ENCODE data around the gene ARSG.

The ARSG gene

DNA sequence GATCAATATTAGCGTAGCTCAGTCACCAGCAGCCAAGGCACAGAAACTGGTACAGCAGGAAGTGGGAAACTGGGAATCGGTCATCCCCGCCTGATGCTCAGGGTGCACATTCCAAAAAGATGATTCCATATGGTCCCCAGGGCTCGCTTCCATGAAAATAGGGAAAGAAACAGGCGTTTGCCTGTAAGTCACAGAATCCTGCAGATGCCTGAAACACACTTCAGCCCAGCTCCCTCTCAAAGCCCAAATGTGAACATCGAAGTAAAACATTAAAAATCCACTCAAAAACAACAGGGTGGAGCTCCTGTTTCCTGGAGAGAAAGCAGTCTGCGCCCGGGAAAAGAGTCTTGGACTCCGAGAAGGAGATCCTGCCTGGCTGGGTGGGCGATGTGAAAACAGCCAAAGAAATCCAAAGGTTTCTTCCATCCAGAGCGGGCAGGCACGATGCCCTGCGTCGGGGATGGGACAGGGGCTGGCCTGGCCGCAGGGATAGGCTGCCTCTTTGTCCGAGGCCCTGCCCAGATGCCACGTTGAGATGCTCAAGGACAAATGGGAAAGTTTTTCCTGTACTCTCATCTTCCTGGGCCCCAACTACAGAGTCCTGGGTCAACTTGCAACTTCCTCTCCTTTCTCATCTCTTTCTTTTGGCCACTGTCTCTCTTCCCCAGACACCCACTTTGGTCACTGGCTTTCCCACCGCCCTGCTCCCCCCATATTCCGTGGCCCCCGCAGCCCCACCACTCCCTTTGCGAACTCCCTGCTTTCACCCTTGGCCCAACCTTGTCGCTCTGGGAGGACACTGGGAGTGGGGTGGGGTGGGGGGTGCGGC is 165.3 kb downstream of the ARSG start:
- DNase-seq (ENCODE audit: insufficient read length) = no peak
- TF ChIP-seq TAF1 (IDR thresholded peaks at IDR 0.05; ENCODE audit: borderline replicate concordance, low read depth, low read length) (no peak), POLR2AphosphoS5 (IDR thresholded peaks at IDR 0.05; ENCODE audit: low read depth, low read length) (no peak), POLR2A (IDR thresholded peaks at IDR 0.05; ENCODE audit: low read depth, low read length) (no peak)
- FAIRE-seq = no peak

DNA sequence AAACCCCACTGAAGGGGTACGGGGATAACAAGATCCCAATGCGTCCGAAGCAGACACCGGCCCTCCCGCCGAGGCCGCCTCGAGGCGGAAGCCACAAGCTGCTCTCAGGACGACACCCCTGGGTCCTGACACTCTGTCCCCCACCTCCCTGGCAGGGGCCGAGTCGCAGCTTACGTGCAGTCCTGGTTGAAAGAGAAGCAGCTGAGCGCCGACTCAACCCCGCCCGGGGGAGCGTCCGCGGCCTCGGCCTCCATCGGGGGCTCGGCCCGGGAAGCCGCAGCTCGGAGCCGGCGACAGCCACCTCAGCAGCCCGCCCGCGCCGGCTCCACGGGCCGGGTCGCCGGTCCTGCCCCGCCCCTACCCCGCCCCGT is 165.9 kb downstream of the ARSG start, which contains the start of gene WIPI1:
WIPI1 (minus strand) TSS at position 329 of the 371 bp plus-strand sequence; CDS start at position 254, 75 bp downstream.
- DNase-seq (ENCODE audit: insufficient read length) = no peak
- TF ChIP-seq TAF1 (IDR thresholded peaks at IDR 0.05; ENCODE audit: borderline replicate concordance, low read depth, low read length) (no peak), POLR2AphosphoS5 (IDR thresholded peaks at IDR 0.05; ENCODE audit: low read depth, low read length) (no peak), POLR2A (IDR thresholded peaks at IDR 0.05; ENCODE audit: low read depth, low read length) (no peak; the same call in 1 of the 2 replicates)
- FAIRE-seq = peak; percentile 70

DNA sequence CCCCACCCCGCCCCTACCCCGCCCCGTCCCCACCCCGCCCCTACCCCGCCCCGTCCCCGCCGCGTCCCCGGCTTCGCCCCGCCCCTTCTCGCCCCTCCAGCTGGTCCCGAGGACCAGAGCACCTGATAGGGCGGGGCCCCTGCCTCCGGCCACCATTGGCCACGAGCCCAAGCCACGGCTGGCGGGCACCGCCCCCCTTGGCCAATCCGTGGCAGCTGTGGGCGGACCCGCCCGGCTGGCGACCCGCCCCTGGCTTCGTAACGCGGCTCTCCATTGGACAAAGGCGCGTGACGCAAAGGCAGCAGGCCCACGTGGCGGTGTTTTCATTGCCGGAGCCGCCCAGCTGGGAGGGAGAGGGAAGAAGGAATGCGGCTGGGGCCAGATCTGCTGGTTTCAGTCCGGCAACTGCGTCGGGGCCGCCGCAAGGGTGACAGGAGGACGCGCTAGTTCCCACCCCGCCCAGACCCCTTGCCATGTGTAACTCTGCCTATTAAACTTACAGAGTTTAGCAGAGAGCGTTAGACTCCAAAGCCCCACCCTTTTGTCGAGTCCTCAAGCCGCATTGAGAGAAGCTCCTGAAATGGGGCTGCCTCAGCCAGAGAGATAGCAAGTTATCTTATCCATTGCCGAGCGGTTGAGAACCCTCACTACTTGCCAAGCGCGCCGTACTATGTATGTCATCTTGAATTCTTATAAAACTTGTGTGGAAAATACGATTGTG is 166.4 kb downstream of the ARSG start:
- DNase-seq (ENCODE audit: insufficient read length) (peak; percentile 88), FAIRE-seq (peak; percentile 85)
- TF ChIP-seq POLR2A (IDR thresholded peaks at IDR 0.05; ENCODE audit: low read depth, low read length) = peak; percentile 33; the same call in 1 of the 2 replicates
- TF ChIP-seq TAF1 (IDR thresholded peaks at IDR 0.05; ENCODE audit: borderline replicate concordance, low read depth, low read length) = no peak

DNA sequence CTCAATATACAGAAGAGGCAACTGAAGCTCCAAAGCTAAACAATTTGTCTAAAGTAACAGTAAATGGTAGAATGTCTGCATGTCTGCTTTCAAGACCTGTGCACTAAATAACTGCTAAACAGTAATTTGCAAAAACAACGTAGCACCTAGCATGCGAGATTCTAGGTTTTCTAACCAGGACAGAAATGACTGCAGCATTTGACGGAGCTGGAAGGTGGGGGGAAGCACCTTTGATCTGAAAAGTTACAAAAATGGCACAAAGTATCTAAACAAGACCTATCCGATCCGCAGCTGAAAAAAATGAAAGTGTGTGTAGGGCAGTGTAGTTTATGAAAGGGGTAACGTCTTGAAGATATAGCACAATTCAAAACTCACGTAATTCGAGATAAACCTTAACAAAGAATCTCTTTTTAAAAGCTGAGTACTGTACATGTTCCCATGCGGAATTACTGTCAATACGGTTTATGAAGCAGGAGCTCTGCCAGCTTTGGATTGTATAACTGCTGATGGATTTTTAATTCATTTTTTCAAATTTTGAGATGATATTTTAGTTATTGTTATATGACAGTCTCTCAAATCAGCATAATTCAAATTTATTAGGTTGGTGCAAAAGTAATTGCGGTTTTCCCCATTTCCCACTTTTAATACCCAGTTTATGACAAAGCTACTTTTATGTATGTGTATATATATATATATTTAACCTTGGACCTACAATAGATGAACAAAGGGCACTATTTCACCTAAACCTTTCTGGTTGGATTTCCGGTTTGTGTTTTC is 167.2 kb downstream of the ARSG start:
- DNase-seq (ENCODE audit: insufficient read length) (no peak), FAIRE-seq (peak; percentile 91)
- TF ChIP-seq TAF1 (IDR thresholded peaks at IDR 0.05; ENCODE audit: borderline replicate concordance, low read depth, low read length) = no peak
- no peak for TF ChIP-seq POLR2A (IDR thresholded peaks at IDR 0.05; ENCODE audit: low read depth, low read length)
- TF ChIP-seq POLR2AphosphoS5 (IDR thresholded peaks at IDR 0.05; ENCODE audit: low read depth, low read length) = no peak

DNA sequence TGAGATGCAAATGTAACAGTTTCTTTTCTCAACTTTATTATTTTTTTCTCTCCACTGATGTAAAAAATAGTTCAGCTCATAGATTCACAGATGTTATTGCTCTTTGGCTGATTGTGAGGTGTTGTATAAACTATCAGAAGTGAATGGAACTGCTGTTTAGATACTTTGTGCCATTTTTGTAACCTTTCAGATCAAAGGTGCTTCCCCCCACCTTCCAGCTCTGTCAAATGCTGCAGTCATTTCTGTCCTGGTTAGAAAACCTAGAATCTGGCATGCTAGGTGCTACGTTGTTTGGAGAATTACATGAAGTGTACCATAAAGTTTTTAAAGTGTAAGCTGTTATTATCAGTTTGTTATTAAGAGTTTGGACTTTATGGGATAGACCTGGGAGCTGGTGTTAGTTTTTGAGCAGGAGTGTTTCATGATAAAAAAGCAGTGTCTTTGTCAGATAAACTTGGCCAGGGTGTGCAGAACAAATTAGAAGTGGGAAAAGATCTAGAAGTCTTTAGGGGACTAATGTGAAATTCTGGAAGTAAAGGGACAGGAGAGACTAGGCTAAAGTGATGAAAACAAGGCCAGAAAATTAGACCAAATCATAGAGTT is 167.8 kb downstream of the ARSG start:
- TF ChIP-seq TAF1 (IDR thresholded peaks at IDR 0.05; ENCODE audit: borderline replicate concordance, low read depth, low read length) (no peak), POLR2AphosphoS5 (IDR thresholded peaks at IDR 0.05; ENCODE audit: low read depth, low read length) (no peak)
- no peak for DNase-seq (ENCODE audit: insufficient read length)
- peak; percentile 61 for FAIRE-seq

DNA sequence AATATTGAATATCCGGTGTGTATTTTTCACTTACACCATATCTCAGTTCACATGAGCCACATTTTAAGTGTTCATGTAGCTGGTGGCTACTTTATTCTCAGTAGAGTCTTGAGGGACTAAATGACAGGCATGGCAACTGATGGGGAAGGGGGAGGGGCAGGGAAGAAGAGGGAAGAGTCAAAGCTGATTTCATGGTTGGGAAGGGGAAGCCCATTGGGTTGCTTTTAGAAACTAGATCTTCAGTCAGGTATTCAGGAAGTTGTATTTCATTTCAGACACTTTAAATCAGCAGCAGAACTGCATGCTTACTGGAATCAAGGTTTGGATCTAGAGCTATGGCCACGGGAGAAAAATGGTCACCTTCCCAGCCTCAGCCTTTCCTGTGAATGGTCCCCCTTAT is 168.9 kb downstream of the ARSG start:
- no peak for FAIRE-seq
- no peak for TF ChIP-seq TAF1 (IDR thresholded peaks at IDR 0.05; ENCODE audit: borderline replicate concordance, low read depth, low read length)
- no peak for DNase-seq (ENCODE audit: insufficient read length)

DNA sequence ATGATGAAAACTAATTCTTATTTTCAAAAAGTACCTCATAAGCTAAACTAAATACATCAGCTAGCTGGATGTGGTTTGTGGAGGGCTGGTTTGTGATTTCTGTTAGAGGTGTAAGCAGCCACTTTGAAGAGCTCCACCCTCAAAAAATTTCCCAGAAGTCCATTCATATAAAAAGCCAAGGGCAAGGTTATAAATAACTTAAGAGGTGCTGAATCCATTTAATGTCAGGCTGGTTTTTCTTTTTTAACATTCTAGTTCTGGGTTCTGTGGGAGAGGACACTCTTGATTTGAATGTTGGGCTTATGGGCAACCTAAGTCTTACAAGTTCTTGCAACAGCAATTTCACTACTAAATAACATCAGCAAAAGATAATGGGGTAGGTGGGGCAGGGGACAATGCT is 169.4 kb downstream of the ARSG start:
- TF ChIP-seq TAF1 (IDR thresholded peaks at IDR 0.05; ENCODE audit: borderline replicate concordance, low read depth, low read length) (no peak), POLR2A (IDR thresholded peaks at IDR 0.05; ENCODE audit: low read depth, low read length) (no peak), POLR2AphosphoS5 (IDR thresholded peaks at IDR 0.05; ENCODE audit: low read depth, low read length) (no peak)
- no peak for FAIRE-seq
- no peak for DNase-seq (ENCODE audit: insufficient read length)

DNA sequence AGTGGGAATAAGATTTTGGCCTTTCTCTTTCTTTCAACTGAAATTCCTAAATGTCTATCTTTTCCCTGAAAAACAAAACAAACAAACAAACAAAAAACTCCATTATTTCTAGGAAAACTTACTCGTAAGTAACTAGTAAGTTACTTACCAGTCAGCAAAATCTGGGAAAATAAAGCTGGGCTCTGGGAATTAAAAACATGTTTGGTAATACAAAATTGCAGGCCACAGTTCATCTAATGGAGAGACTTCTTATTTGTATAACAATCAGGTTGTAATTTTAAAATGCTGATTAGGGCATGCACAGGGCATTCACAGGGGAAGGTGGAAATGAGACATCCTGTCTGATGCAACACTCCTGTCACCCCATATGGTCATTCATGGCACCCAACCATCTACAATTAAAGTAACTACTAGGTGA is 169.8 kb downstream of the ARSG start:
- FAIRE-seq = no peak
- TF ChIP-seq TAF1 (IDR thresholded peaks at IDR 0.05; ENCODE audit: borderline replicate concordance, low read depth, low read length) (no peak), POLR2AphosphoS5 (IDR thresholded peaks at IDR 0.05; ENCODE audit: low read depth, low read length) (no peak), POLR2A (IDR thresholded peaks at IDR 0.05; ENCODE audit: low read depth, low read length) (no peak)
- DNase-seq (ENCODE audit: insufficient read length) = no peak

DNA sequence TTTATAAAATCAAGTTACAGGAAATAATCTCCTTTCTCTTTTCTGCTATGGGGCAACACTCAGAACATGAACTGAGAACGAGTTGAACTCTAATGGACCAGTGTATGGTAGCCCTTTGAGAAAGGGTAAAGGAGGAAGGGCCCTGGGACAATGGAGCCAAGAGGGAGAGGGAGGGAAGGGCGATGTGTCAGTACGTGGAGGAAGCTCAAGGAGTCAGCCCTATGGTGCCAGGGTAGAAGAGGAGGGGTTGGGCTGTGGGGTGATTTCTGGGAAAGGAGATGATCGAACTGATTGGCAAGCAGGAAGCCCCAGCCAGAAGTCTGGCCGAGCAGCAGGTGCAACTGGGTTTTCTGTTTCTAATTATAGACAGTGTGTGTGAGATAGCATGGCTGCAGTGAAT is 170.3 kb downstream of the ARSG start:
- TF ChIP-seq POLR2A (IDR thresholded peaks at IDR 0.05; ENCODE audit: low read depth, low read length) (no peak), TAF1 (IDR thresholded peaks at IDR 0.05; ENCODE audit: borderline replicate concordance, low read depth, low read length) (no peak), POLR2AphosphoS5 (IDR thresholded peaks at IDR 0.05; ENCODE audit: low read depth, low read length) (no peak)
- peak; percentile 71 for FAIRE-seq
- no peak for DNase-seq (ENCODE audit: insufficient read length)

DNA sequence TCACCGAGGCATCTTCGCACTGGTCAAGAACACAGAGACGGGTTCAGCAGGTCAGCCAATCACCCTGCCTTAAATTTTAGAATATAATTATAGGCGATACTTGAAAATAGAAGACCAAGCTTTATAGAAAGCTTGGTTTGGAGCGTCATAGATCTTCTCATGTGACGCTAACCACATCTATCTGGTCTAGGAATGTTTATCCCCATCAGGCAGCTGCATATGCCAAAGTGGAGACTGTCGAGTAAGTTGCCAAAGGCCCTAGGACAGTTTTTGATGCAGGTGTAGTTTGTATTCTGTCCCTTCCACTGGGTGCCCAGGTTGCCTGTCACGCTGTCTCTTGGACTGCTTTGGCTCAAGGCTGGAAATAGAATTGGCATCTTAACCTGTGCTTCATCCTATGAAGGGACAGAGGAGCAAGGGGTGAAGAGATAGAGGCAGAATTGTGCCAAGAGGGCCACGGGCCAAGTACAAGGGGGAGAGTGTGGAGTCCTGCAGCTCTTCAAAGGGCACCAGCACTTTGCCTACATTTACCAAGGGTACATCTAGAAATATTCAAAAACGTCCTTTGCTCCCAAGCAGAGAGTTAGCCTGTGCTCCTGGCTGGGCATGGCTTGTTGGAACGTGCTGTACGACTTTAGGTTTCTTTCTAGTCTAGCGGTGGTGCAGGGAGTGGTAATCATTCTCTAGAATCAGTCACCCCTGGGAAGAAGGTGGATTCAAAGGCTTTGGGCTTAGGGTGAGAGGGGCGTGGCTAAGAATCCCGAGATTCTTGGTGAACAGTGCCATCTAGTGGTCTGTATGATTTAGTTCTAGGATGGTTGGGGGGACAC is 171.3 kb downstream of the ARSG start:
- peak; percentile 69 for FAIRE-seq
- TF ChIP-seq TAF1 (IDR thresholded peaks at IDR 0.05; ENCODE audit: borderline replicate concordance, low read depth, low read length) (no peak), POLR2AphosphoS5 (IDR thresholded peaks at IDR 0.05; ENCODE audit: low read depth, low read length) (no peak), POLR2A (IDR thresholded peaks at IDR 0.05; ENCODE audit: low read depth, low read length) (no peak)
- no peak for DNase-seq (ENCODE audit: insufficient read length)
